GM12801 (cell line): ENCODE results near the gene WDFY3.

Experiments
- CTCF ChIP-seq: IDR thresholded peaks from one replicate; pipeline ENCODE4 v1.5.1; 2011; ENCODE audit warnings: control low read depth; ENCODE audit not compliant: insufficient read length; ENCODE audit errors: extremely low read depth

The WDFY3 gene

GRCh38 chr4:84855774-84856173, 110.7 kb downstream of the WDFY3 start:
- TF ChIP-seq CTCF, result no peak

GRCh38 chr4:84852081-84852480, 114.4 kb downstream of the WDFY3 start:
- TF ChIP-seq CTCF, result no peak

DNA sequence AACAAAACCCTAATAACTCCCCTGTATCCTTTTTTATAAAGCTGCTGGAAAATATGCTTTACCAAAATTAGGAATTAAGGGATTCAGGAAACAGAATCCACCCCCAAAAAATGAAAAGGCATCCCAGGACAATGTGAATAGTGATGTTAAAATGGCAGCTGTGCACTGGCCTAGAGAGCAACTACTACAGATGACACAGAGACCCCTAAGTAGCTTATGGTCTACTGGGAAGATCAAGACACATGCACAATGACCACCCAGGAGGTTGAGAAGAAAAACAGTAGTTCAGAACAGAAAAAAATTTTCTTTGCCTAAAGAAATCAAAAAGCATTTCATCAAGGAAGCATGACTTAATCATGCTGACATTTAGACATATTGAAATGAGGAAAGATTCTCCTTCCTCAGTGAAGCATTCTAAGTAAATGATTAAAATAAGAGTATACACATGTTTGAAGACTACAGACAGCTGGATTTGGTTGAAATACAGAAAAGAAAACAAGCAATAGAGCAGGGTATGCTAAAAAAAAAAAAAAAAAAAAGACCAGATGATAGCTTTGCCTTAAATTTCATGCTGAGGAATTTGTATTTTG, 117.3 kb downstream of the WDFY3 start:
- no peak for TF ChIP-seq CTCF

DNA sequence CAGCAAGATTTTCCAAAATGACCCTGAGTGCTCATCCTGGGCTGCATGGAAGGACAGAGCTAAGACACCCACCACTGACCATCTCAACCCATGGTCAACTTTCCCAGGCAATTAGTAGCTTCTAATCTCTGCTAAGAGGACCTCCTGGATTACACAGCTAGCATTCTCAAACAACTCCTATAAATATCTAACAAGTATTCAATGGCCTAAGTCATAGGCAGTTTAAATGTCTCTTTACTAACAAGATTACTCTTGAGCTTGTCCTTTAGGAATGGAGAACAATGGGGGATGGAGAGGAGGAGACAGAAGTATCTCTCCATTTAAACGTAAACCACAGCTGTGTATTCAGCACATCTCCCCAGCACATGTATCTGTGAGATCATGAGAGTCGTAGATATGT, 118.1 kb downstream of the WDFY3 start:
- TF ChIP-seq CTCF, result no peak

- no peak for TF ChIP-seq CTCF
Measured at GRCh38 chr4:84847978-84848377, 118.5 kb downstream of the WDFY3 start.

DNA sequence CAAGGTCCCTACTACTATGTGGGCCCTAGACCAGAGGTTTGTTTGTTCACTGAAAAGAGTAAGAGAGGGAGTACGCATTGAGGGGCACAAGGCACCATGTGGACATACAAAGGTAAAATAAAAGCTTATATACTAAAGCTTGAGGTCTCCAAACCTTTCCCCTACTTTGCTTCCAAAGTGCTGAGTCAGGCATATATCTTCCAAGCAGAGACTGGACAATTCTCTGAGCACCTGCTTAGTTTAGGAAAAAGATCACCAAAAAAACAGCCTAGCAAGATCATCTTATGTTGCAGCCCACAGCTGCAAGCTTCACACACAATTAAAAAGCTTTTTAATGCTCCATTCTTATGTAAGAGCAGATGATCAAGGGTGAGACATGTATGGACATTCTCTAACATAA, 119.5 kb downstream of the WDFY3 start:
- TF ChIP-seq CTCF, result no peak

- no peak for TF ChIP-seq CTCF
Measured at GRCh38 chr4:84841435-84841834, 125.1 kb downstream of the WDFY3 start.
